ENCODE measurements around the gene DLST.

The DLST gene

GRCh38 chr14:74860899-74861733 lies 20.6 kb upstream of the DLST start:
- DNase-seq: peak; percentile 82

DNA sequence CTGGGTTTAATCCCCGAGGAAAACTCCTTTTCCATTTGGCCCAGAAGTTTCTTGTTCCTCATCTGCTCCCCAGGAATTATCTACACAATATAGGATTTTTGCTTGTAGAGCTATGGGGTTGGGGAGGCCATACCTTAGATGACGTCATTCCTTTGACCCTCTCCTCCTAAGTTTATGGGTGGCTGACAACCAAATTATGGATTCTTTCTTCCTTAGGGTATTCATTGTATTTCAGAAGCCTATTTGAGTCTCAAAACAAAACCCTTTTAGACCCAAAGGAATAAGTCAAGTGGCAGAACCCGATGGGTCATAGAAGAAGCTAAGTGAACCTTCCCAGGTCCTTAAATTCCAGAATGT lies 20.0 kb upstream of the DLST start:
- DNase-seq: no peak

DNA sequence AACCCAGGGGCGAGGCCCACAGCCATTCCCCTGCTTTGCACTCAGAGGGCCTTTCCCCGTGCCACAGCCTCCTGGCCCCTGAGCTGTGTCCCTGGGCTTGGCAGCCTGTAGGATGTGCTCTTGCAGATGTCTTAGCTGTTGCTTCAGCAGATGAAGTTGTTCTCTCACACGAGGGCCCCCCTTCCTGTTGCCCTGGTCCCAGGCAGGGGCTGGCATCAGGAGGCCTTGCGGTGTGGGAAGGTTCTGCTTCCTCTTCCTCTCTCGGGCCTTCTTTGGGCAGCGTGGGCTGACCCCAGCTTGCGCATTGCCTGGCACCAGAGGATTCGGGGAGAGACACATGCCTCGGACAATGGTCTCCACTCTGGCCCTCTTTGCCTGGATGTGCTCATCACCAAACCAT lies 18.4 kb upstream of the DLST start:
- no peak for DNase-seq

DNA sequence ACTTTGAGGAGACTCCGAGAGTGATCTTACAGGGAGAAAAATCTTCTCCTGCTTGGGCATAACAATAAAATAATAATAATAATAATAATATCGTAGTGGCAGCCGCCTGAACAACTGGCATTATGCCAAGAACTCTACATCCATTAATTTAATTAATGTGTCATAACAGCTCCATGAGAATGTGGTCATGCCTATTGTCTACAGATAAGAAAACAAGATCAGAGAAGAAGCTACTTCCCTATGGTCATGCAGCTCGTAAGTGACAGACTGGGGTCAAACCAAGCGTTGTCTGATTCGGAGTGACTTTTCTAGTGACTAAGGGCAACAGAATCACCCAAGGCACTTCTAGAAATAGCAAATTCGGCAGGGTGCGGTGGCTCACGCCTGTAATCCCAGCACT lies 17.5 kb upstream of the DLST start:
- no peak for DNase-seq

DNA sequence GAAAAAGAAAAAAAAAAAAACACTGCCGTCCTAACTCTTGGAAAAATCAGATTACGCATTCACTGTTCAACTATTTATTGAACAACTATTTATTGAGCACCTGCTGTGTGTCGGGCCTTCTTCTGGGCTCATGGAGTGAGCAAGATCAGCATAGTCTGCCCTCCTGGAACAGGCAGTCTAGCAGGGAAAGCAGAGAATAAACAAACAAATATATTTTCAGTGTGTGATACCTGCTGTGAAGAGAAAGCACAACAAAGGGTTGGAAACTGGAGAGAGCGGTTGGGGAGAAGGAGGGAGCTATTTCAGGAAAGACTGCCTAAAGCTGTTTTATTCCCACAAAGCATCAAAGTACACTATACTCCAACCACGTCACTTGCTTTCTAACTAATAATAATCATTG lies 16.6 kb upstream of the DLST start:
- DNase-seq: no peak

GRCh38 chr14:74866708-74867389 lies 14.9 kb upstream of the DLST start:
- DNase-seq: no peak

GRCh38 chr14:74867673-74868072 lies 14.0 kb upstream of the DLST start:
- no peak for DNase-seq

GRCh38 chr14:74868739-74869138 lies 13.0 kb upstream of the DLST start:
- DNase-seq: no peak

- DNase-seq: no peak
Observed at GRCh38 chr14:74871819-74872218, 9.9 kb upstream of the DLST start.

DNA sequence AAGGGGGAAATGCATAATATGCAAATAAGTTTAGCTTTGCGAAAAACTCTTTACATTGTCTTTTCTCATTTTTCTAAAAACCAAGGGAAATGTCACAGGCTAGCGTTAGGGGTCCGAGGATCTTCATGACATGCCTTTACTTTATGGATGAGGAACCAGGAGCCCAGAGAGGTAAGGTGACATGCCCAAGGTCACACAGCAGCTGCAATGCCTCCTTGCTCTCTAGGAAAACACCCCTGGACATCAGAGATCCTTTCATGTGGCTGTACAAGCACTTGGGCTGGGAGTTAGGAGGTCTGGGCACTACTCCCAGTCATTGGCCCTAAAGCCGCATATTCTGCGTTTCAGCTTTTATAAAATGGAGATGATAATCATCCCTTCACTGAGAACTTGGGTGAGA lies 6.5 kb upstream of the DLST start:
- no peak for DNase-seq

GRCh38 chr14:74875941-74876913 lies 5.5 kb upstream of the DLST start, which contains the start of gene PROX2:
PROX2 (minus strand) TSS chr14:74876145; CDS start chr14:74863834, 12,311 bp downstream.
- peak; percentile 30 for DNase-seq

- DNase-seq: no peak
Observed at GRCh38 chr14:74879427-74880182, 2.1 kb upstream of the DLST start.

DNA sequence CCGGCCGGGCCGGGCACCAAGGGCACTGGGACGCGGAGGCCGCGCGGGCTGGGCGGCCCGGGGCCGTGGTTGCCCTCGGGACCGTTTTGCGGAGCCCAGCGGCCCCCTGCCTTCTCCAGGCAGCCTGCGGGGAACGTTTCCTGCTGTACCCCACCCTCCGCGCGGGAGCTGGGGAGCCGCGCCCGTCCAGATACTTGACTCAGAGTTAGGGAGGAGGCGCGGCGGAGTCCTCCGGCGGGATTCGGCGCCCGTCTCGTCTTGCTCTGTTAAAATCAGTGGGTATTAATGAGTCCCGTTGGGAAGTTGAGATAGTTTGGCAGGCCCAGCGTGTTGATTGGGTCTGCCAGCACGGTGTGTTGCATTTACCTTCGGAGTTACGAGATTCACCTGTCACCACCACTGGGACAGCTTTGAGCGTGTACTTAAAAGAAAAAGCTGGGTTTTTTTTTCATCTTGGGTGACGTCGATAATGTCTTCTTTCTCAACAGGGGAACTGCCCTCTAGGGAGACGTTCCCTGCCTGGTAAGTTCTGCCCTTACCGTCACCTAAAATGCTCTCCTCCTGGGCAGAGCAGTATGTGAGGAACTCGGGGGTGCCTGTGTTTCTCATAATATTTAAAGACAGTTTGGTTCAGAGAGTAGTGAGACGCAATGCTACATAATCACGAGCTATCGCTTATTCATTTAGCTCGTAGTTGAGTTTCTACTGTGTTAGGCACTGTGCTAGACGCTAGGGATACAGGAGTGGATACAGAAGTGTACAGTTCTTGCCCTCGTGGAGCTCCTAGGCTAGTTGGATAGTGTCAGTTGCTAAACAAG lies 596 bp downstream of the DLST start:
- peak; percentile 48 for DNase-seq

DNA sequence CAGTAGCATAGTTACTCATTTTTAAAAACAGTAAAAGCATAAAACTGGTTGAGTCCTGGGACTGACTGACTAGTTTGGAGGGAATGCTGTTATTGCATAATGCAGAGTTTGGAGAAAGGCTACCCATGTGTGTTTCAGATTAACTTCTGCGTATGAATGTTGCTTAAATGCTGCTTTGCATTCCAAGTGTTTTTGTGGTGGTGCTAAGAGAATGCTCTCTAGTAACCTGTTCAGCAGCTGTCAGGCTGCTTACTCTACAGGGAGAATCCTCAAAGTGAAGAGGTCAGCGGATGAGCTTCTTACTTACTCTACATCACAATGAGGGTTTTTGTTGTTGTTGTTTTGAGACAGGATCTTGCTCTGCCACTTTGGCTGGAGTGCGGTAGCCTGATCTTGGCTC lies 4.3 kb downstream of the DLST start:
- peak; percentile 94 for DNase-seq

DNA sequence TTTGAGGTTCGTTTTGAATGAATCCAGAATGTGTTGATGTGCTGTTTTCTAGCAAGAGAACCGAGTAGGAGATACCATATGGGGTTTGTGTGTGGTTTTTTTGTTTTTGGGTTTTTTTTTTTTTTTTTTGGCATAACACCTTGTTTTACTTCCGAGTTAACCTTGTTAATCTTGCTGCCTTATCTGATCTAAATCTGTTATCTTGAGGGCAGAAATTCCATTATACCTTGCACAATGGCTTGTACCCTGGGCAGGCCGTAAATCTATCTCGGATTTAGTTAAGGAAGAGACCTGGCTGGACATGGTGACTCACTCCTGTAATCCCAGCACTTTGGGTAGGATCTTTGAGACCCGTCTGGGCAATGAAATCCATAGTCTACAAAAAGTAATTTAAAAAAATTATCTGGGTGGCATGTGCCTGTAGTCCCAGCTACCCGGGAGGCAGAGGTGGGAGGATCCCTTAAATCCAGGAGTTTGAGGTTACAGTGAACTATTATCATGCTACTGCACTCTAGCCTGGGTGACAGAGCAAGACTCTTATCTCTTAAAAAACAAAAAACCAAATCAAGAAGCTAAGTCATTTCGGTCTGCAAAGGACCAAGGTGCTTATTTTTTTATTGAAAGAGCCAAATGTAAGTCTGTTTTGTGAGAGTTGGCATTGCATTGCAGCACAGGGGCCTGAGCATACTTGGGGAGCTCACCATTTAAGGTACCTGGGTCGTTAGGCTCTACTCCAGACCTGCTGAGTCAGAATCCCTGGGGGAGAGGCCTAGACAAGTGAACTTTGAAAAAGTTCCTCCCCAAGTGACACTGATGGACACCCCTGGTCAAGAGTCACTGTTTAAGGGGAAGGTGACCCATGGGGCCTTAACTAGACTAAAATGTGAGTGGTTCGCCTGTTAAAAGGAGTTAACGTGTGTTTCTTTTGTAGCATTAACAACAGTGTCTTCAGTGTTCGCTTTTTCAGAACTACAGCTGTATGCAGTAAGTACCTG lies 6.7 kb downstream of the DLST start:
- peak; percentile 61 for DNase-seq

- DNase-seq: no peak
Observed at GRCh38 chr14:74890262-74890661, 8.5 kb downstream of the DLST start.

DNA sequence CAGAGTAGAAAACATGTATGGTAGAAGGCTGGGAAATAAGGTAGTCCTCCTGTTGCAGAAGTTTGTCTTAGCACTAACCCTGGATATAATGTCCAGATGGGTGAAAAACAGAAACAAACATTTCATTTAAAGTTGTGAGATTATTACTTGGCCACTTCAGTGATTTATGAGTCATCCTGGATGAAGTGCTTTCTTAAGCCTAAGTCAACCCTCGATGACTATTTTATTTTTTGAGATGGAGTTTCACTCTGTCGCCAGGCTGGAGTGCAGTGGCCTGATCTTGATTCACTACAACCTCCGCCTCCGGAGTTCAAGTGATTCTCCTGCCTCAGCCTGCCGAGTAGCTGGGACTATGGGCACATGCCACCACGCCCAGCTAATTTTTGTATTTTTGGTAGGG lies 10.2 kb downstream of the DLST start:
- no peak for DNase-seq

- DNase-seq: no peak
Observed at GRCh38 chr14:74892745-74893144, 11.0 kb downstream of the DLST start.

DNA sequence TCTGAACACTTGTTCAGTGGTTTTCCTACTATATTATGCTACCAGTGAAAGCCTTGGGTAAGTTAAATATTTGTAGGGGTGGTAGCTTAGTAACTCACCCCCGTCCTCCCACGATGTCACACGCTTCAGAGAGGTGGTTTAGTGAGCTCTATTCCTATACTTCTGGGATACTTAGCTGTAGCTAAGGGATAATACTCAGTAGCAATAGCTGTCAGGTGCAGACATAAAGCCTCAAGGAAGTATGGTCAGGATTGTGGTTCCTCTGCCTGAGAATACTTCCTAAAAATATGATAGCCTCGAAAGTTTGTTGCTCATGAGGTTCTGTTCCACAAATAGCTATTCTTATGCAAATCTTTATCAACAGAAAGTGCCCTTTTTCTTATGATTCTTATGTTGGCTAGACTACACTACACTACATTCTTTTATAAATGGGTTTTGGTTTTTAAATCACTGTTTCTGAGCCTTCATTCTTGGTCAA lies 11.9 kb downstream of the DLST start:
- DNase-seq: no peak

DNA sequence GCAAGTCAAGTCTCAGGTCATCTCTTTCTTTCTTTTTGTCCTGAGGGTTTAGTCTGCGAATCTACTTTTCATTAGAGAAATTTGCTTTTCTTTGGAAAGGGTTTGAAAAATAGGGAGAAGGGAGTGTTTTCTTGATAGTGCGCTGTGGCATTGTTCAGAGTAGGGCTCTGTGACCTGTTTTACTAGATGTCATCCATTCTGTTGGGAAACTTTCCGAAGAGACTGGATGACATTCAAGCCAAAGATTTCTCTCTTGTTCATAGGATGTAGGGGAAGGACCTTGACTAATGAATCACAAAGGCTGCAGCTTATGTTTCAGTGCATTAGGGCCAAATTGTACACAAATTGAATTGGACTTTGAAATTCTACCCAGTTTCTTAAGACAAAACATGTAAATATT lies 14.7 kb downstream of the DLST start:
- DNase-seq: no peak

Data from EL (cell line).